Endometrium (tissue), 2 donors: ENCODE results near the gene TMEM229B.

ENCODE experiments used
- FAIRE-seq: peaks from 2 replicates; lab custom pipeline; 2012; peaks lifted over from hg19 to GRCh38; lab: Jason Lieb, UNC
- donor health status: control.
- donor health status: control.

Gene TMEM229B

GRCh38 chr14:67485501-67486095 is 2.9 kb downstream of the TMEM229B start:
- FAIRE-seq: no peak

DNA sequence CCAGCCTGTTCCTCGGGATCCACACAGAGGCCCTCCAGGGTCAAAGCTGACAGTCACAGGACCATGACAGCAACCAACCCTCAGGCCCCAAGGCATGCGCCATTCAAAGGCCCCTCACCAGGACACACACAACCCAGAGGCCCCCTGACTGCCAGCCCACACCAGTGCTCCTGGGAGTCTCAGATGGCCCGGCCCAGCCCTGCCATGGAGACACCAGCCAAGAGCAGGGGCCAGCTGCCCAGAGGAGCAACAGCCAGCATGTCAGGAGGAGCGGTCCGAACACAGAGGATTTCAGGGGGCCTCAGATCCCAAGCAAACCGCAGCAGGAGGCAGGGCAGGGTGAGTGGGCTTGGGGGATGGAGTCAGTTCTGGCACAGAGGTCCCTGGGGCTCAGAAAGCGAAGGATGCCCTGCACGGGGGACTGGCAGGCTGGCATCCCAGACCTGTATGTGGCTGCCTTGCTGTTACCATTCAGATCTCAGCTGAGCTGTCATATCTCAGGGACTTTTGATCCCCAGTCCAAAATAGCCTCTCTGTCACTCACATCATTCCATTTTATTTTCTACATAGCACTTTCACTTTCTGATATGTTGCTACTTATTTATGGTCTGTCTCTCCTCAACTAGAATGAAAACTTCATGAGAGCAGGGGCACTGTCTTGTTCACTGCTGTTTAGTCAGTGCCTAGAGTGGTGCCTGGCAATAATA is 4.8 kb downstream of the TMEM229B start:
- FAIRE-seq: no peak

- FAIRE-seq: no peak
Observed at GRCh38 chr14:67482231-67483164, 6.0 kb downstream of the TMEM229B start.

- FAIRE-seq: no peak
Observed at GRCh38 chr14:67480011-67480410, 8.5 kb downstream of the TMEM229B start.

DNA sequence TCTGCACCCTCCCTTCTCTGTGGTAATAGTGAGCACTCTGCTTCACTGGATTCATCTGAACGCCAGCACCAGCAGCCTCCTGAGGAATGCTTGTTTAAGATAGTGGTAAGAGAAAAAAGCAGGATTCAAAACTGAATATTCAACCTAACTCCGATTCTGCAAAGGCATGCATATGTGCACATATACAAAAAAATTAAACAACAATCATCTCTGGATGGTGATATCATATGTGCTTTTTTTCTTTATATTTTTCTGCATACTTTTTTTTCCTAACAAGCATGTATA is 9.8 kb downstream of the TMEM229B start:
- no peak for FAIRE-seq

GRCh38 chr14:67477926-67478799 is 10.4 kb downstream of the TMEM229B start:
- no peak for FAIRE-seq

GRCh38 chr14:67474366-67474765 is 14.2 kb downstream of the TMEM229B start:
- FAIRE-seq: no peak

- FAIRE-seq: no peak
Observed at GRCh38 chr14:67473290-67474082, 15.0 kb downstream of the TMEM229B start.

DNA sequence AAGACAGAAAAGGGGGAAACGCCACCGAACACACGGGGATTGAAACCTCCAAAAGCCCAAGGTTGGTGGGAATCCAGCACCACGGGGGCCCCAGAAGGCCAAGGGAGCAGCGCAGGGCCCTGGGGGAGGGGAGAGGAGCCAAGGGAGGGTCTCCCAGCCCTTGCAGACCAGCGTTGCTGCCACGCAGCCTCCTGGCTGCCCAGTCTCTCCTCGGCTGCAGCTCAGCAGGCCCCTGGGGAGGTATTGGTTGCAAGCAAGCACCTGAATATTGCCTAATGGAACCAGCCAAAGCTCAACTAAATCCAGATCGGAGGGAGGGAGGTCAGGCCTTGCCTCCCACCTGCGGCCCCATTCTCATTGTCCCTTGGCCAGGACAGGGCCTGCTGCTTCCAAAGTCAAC is 15.8 kb downstream of the TMEM229B start:
- no peak for FAIRE-seq

- no peak for FAIRE-seq
Observed at GRCh38 chr14:67469954-67470353, 18.6 kb downstream of the TMEM229B start.

DNA sequence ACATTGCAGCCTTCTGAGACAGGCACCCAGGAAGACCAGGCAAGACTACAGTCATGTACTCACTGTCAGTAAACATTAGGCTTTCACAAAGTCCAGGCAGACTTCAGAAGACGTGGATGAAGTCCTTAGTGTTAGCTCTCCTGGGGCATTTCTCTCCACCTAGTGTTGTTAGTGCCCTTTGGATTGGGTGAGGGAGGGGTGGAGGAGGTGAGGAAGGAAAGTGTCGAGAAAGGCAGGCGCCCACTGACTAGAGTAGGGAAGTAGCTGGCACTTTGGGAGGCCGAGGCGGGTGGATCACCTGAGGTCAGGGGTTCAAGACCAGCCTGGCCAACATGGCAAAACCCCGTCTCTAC is 20.2 kb downstream of the TMEM229B start:
- no peak for FAIRE-seq

DNA sequence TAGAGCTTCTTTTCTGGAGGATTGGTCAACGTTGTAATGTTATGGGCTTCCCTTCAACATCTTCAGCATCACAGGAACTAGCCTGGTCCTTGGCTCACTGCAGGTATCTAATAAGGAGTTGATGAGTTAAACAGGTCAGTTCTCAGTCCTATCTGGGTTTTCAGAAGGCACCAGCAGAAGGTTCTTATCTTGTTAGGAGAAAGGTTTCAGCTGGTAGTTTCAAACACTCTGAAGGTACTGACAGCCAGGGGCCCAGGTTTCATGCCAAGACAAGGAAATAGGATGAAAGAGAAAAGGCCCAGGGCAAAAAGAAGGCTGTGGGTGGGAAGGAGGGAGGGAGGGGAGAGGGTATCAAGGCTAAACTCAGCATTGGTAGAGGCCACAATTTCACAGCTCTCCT is 21.4 kb downstream of the TMEM229B start:
- no peak for FAIRE-seq

GRCh38 chr14:67464879-67465278 is 23.6 kb downstream of the TMEM229B start:
- FAIRE-seq: no peak

- FAIRE-seq: no peak
Observed at GRCh38 chr14:67464377-67464776, 24.1 kb downstream of the TMEM229B start.

GRCh38 chr14:67463900-67464299 is 24.6 kb downstream of the TMEM229B start:
- no peak for FAIRE-seq

DNA sequence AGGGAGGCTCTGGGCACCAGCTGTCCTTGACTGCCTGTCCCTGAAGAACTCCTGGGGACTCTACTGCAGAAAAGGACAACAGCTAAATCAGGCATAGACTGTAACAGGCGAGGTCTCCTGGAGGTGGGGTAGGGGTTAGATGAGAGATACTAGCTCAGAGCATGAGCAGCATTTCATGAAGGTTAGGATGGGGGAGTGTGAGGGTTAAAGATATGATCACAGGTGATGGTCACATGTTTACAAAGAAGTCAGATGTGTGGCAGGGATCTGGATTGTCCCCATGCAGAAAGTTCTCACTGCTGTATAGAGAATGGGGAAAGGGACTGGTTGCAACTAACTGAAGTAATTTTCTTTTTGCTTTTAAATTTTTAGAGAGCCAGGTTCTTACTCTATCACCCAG is 26.5 kb downstream of the TMEM229B start:
- FAIRE-seq: no peak

GRCh38 chr14:67461341-67461985 is 27.1 kb downstream of the TMEM229B start:
- FAIRE-seq: no peak

GRCh38 chr14:67459336-67459735 is 29.2 kb downstream of the TMEM229B start:
- no peak for FAIRE-seq

GRCh38 chr14:67457782-67458181 is 30.7 kb downstream of the TMEM229B start:
- FAIRE-seq: no peak

DNA sequence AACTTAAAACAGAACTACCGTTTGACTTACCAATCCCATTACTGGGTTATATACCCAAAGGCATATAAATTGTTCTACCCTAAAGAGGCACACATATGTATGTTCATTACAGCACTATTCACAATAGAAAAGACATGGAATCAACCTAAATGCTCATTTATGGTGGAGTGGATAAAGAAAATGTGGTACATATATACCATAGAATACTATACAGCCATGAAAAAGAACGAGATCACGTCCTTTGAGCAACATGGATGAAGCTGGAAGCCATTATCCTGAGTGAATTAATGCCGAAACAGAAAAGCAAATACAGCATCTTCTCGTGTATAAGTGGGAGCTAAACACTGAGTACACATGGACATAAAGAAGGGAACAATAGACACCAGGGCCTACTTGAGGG is 31.8 kb downstream of the TMEM229B start:
- FAIRE-seq: no peak
